CD8-positive, alpha-beta memory T cell (primary cell): ENCODE results near the gene TMEM106A. TPM values are rescaled to one million over a fixed set of nuclear protein-coding genes. Genes with fewer than 3 reads are reported as not detected.
"Not testable (repeated sequence)": the region's sequence is repeated elsewhere in the genome, so short reads cannot be mapped to it uniquely, and the experiment has no call there.

Experiments used
- CTCF ChIA-PET: fragments of 350-600 bp; sonication (Branson Sonifier 250); formaldehyde crosslinking; loops from one replicate; lab custom pipeline; 2021; ENCODE audit warnings: antibody characterized with exemption; lab: Charles Lee
- POLR2A ChIA-PET: fragments of 350-600 bp; sonication (Branson Sonifier 250); formaldehyde crosslinking; loops from one replicate; lab custom pipeline; 2021; ENCODE audit warnings: antibody characterized with exemption; lab: Charles Lee
- DNase-seq, 5 donors: peaks; one replicate each; pipeline versions ENCODE4 v3.0.0 to v3.0.0-alpha.2; 2020 to 2022; ENCODE audit warnings: mixed read lengths in 1 of 5
- H3K27ac ChIP-seq: one replicate; pipeline ENCODE4 v1.7.0; 2013; ENCODE audit warnings: low read depth, mild to moderate bottlenecking, low read length, moderate library complexity
- H3K27me3 ChIP-seq: 2 replicates; pipeline ENCODE4 v1.7.0; 2013; ENCODE audit warnings: low read length, mild to moderate bottlenecking; ENCODE audit not compliant: insufficient read depth, poor library complexity, severe bottlenecking
- H3K36me3 ChIP-seq: 2 replicates; pipeline ENCODE4 v1.7.0; 2013; ENCODE audit warnings: mild to moderate bottlenecking, low read length, moderate library complexity; ENCODE audit not compliant: insufficient read depth
- H3K4me1 ChIP-seq: 2 replicates; pipeline ENCODE4 v1.7.0; 2013; ENCODE audit warnings: mild to moderate bottlenecking, low read length, moderate library complexity; ENCODE audit not compliant: insufficient read depth
- H3K4me3 ChIP-seq: 2 replicates; pipeline ENCODE4 v1.7.0; 2013; ENCODE audit warnings: mild to moderate bottlenecking, low read length
- H3K9me3 ChIP-seq: 2 replicates; pipeline ENCODE4 v1.7.0; 2013; ENCODE audit warnings: mild to moderate bottlenecking, low read length
- H3K27ac Mint-ChIP-seq, 8 donors: one replicate each; pipeline ENCODE4 v1.8.0; 2020 to 2021; ENCODE audit warnings: mixed read lengths in 8 of 8, mild to moderate bottlenecking in 6 of 8, inconsistent platforms in 3 of 8, moderate library complexity in 3 of 8
- H3K27me3 Mint-ChIP-seq, 2 donors: one replicate each; pipeline ENCODE4 v1.8.0; 2020 to 2021; ENCODE audit warnings: mixed read lengths in 2 of 2, mild to moderate bottlenecking in 1 of 2, moderate library complexity in 1 of 2
- H3K36me3 Mint-ChIP-seq, 3 donors: one replicate each; pipeline ENCODE4 v1.8.0; 2020 to 2021; ENCODE audit warnings: mixed read lengths in 3 of 3, inconsistent platforms in 1 of 3, mild to moderate bottlenecking in 1 of 3
- H3K4me1 Mint-ChIP-seq, 3 donors: one replicate each; pipeline ENCODE4 v1.8.0; 2020 to 2021; ENCODE audit warnings: mixed read lengths in 3 of 3, inconsistent platforms in 1 of 3, mild to moderate bottlenecking in 1 of 3
- H3K4me3 Mint-ChIP-seq, 7 donors: one replicate each; pipeline ENCODE4 v1.8.0; 2020 to 2021; ENCODE audit warnings: mixed read lengths in 7 of 7, mild to moderate bottlenecking in 6 of 7, moderate library complexity in 4 of 7, inconsistent platforms in 2 of 7
- H3K9me3 Mint-ChIP-seq, 5 donors: one replicate each; pipeline ENCODE4 v1.8.0; 2020 to 2022; ENCODE audit warnings: mixed read lengths in 5 of 5, mild to moderate bottlenecking in 3 of 5, moderate library complexity in 2 of 5, inconsistent platforms in 1 of 5
- polyA plus RNA-seq: library from polyadenylated mRNA; unstranded; fragments of 300-500 nt; fragmentation: Illumina TruSeq; gene quantifications from one replicate; pipeline ENCODE4 v1.2.3, GENCODE V29; 2021
- total RNA-seq, 2 experiments: library from RNA; stranded (reverse); gene quantifications; one replicate each; pipeline ENCODE4 v1.2.3, GENCODE V29; 2021

The TMEM106A gene
- total and polyA plus RNA-seq, 3 experiments from 2014 or later: 5.3 to 10.2 (median 8.8) TPM

DNA sequence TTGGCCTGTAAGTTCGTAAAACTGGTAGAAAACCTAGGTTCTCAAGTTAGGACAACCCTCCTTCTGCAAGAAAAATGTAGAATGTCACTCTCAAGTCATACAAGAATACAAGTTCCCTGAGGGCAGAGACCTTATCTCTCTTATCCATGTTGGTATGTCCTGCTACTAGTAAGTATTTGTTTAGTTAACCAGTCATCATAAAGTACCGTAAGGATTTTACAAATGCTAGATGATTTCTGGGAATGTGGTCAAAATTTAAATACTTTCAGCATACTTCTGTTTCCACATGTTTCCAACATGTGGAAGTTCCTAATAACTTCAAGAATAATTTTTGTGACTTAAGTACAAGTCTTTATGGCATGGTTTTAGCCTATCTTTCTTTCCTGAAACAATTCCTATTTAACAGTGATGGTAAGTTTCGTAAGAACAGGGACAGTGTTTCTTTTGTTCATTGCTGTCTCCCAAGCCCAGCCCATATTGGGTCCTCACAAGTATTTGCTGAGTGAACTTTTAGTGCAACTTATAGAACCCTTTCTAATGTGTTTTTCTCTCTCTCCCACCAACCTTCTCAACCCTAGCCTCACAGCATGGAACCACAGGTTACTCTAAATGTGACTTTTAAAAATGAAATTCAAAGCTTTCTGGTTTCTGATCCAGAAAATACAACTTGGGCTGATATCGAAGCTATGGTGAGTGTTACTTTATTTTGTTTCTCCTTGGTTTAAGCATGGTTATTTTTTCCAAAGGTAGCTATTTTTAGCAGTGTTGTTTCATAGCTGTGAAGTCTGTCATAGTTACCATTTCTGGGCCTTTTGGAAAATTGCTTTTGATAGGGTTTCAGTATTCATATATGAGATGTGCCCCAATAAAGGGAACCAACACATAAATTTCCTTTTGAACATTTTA is 36.2 kb upstream of the TMEM106A start:
- H3K36me3 Mint-ChIP-seq: peaks cover 8 to 58% (median 13%) of the 10 kb centered on the region in 3 donors
- Histone ChIP-seq H3K4me1 (peaks cover 40% of the 10 kb centered on the region), H3K4me3 (no peak overlapping the region), H3K36me3 (peaks cover 25% of the 10 kb centered on the region), H3K9me3 (no peaks in the 10 kb centered on the region), H3K27ac (no peak overlapping the region), H3K27me3 (no peaks in the 10 kb centered on the region)
- no peaks in the 10 kb centered on the region for H3K27me3 Mint-ChIP-seq
- DNase-seq: no peak
- ChIA-PET CTCF (interaction anchor here (0.9 kb wide), 1 partner anchor 31 kb away, joined by 3 read pairs; no protein-coding TSS in a partner anchor), POLR2A (interaction anchor here (0.6 kb wide), 1 partner anchor 176 kb away, joined by 6 read pairs; no protein-coding TSS in a partner anchor)
- H3K4me1 Mint-ChIP-seq: peaks cover 46 to 67% (median 46%) of the 10 kb centered on the region in 3 donors
- H3K9me3 Mint-ChIP-seq: no peaks in the 10 kb centered on the region
- H3K27ac Mint-ChIP-seq: peak overlapping the region; percentile 45 to 90 (median 80)
- H3K4me3 Mint-ChIP-seq: peak overlapping the region; percentile 41 to 78 (median 45)

DNA sequence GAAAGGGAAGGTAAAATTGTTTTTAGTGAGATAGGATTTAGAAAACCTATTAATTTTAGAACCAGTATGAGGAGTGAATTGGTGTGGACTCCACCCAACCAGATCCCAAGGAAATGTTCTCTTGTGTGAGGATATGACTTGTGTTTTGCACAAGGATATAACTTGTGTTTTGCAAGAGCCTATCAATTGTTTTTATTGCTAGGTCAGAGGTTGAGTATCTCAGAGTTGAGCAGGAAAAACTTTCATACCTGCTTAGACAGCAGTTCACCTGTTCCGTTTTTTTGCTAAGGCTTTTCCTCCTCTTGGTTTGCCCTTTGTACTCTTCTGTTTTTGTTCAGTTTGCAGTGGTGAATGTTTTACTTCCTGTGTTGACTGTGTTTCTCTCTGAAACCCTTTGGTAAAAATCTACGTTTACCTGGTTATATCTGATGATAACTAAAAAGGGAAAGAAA is 35.5 kb upstream of the TMEM106A start:
- Mint-ChIP-seq H3K9me3 (no peaks in the 10 kb centered on the region), H3K4me1 (peaks cover 46 to 67% (median 46%) of the 10 kb centered on the region in 3 donors), H3K27ac (peak overlapping the region; percentile 56 to 90 (median 82)), H3K27me3 (no peaks in the 10 kb centered on the region), H3K4me3 (peak overlapping the region in 6 of 7 donors; percentile 33 to 59 (median 46)), H3K36me3 (peaks cover 8 to 64% (median 13%) of the 10 kb centered on the region in 3 donors)
- Histone ChIP-seq H3K36me3 (peaks cover 25% of the 10 kb centered on the region), H3K27me3 (no peaks in the 10 kb centered on the region), H3K4me3 (no peak overlapping the region), H3K4me1 (peaks cover 40% of the 10 kb centered on the region), H3K9me3 (no peaks in the 10 kb centered on the region), H3K27ac (no peak overlapping the region)
- DNase-seq: peak in 1 of 5 donors; percentile 24
- POLR2A ChIA-PET: no interaction called here
- CTCF ChIA-PET: interaction anchor here (0.9 kb wide), 1 partner anchor 30 kb away, joined by 3 read pairs; no protein-coding TSS in a partner anchor

DNA sequence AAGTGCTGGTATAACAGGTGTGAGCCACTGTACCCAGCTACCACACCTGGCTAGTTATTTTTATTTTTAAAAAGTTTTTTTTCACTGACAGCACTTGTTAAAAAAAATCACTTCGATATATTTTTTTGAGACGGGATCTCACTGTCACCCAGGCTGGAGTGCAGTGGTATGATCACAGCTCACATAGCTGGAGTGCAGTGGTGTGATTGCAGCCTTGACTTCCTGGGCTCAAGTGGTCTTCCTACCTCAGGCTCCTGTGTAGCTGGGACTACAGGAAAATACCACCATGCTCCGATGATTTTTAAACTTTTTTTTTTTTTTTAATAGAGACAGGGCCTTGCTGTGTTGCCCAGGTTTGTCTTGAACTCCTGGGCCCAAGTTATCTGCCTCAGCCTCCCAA is 27.8 kb upstream of the TMEM106A start:
- no peak overlapping the region for H3K27ac Mint-ChIP-seq
- H3K4me3 Mint-ChIP-seq: no peak overlapping the region

DNA sequence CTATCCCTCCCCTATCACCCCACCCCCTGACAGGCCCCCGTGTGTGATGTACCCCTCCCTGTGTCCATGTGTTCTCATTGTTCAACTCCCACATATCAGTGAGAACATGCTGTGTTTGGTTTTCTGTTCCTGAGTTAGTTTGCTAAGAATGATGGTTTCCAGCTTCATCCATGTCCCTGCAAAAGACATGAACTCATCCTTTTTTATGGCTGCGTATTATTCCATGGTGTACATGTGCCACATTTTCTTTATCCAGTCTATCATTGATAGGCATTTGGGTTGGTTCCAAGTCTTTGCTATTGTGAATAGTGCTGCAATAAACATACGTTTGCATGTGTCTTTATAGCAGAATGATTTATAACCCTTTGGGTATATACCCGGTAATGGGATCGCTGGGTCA is 25.0 kb upstream of the TMEM106A start:
- H3K27me3 ChIP-seq, CTCF ChIA-PET, H3K4me3 ChIP-seq, DNase-seq, H3K4me1 ChIP-seq, H3K4me1 Mint-ChIP-seq, H3K9me3 Mint-ChIP-seq, POLR2A ChIA-PET, H3K27me3 Mint-ChIP-seq, H3K9me3 ChIP-seq, H3K27ac Mint-ChIP-seq, H3K27ac ChIP-seq: not testable (repeated sequence)
- H3K36me3 ChIP-seq: peaks cover 30% of the 10 kb centered on the region
- Mint-ChIP-seq H3K4me3 (peak overlapping the region in 1 of 7 donors; percentile 8), H3K36me3 (peaks cover 8 to 74% (median 17%) of the 10 kb centered on the region in 3 donors)

More for the DNA sequence above, 27.8 kb upstream of the TMEM106A start:
- no peak for DNase-seq
- H3K27me3 ChIP-seq: no peaks in the 10 kb centered on the region
- CTCF ChIA-PET: no interaction called here
- no peak overlapping the region for H3K4me3 ChIP-seq
- H3K4me1 Mint-ChIP-seq: peaks cover 0 to 13% (median 5%) of the 10 kb centered on the region in 3 donors
- no peaks in the 10 kb centered on the region for H3K9me3 Mint-ChIP-seq
- no peak overlapping the region for H3K27ac ChIP-seq
- H3K36me3 Mint-ChIP-seq: peaks cover 8 to 72% (median 8%) of the 10 kb centered on the region in 3 donors
- peaks cover 17% of the 10 kb centered on the region for H3K36me3 ChIP-seq
- no peaks in the 10 kb centered on the region for H3K9me3 ChIP-seq
- H3K4me1 ChIP-seq: no peaks in the 10 kb centered on the region
- H3K27me3 Mint-ChIP-seq: no peaks in the 10 kb centered on the region
- POLR2A ChIA-PET: no interaction called here

DNA sequence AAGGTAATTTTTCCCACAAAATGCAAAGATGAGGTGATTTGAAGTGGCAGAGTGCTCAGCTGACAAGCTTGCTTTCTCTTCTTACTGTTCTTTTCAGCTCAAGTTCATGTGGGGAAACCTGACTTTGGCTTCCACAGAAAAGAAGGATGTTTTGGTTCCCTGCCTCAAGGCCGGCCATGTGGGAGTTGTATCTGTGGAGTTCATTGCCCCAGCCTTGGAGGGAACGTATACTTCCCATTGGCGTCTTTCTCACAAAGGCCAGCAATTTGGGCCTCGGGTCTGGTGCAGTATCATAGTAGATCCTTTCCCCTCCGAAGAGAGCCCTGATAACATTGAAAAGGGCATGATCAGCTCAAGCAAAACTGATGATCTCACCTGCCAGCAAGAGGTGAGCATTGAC is 18.4 kb upstream of the TMEM106A start:
- Mint-ChIP-seq H3K27me3 (no peaks in the 10 kb centered on the region), H3K4me3 (no peak overlapping the region), H3K27ac (peak overlapping the region in 1 of 8 donors; percentile 24), H3K9me3 (peaks cover 0 to 1% (median 0%) of the 10 kb centered on the region in 5 donors), H3K36me3 (peaks cover 12 to 92% (median 19%) of the 10 kb centered on the region in 3 donors), H3K4me1 (peaks cover 0 to 4% (median 2%) of the 10 kb centered on the region in 3 donors)
- DNase-seq: no peak
- Histone ChIP-seq H3K4me1 (no peaks in the 10 kb centered on the region), H3K27ac (no peak overlapping the region), H3K27me3 (no peaks in the 10 kb centered on the region), H3K4me3 (no peak overlapping the region), H3K36me3 (peaks cover 74% of the 10 kb centered on the region), H3K9me3 (no peaks in the 10 kb centered on the region)
- CTCF ChIA-PET: interaction anchor here (1.3 kb wide), 1 partner anchor 291 kb away, joined by 3 read pairs; the partner anchor contains the start of gene DHX8
- POLR2A ChIA-PET: no interaction called here

DNA sequence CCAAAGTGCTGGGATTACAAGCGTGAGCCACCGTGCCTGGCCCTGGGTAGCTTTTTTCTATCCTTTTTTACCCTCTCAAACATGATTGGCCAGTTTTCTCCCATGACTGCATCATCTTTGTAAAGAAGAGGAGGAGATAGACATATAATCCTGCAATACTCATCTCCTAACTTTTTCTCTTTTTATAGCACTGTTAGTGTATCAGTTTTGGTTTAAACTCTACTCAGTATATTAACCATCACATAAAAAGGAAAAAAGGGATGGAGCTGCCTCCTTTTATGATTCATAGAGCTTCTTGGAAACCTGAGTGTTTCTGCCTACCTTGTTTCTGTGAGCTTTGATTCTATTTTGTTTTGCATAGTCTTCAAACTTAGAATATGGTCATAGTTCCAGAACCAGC is 12.0 kb upstream of the TMEM106A start:
- Histone ChIP-seq H3K36me3 (peaks cover 70% of the 10 kb centered on the region), H3K9me3 (no peaks in the 10 kb centered on the region), H3K4me3 (no peak overlapping the region), H3K4me1 (no peaks in the 10 kb centered on the region), H3K27me3 (no peaks in the 10 kb centered on the region), H3K27ac (no peak overlapping the region)
- Mint-ChIP-seq H3K36me3 (peaks cover 5 to 80% (median 16%) of the 10 kb centered on the region in 3 donors), H3K27ac (peak overlapping the region in 1 of 8 donors; percentile 36), H3K9me3 (peaks cover 0 to under 1% (median 0%) of the 10 kb centered on the region in 5 donors), H3K4me1 (no peaks in the 10 kb centered on the region), H3K27me3 (no peaks in the 10 kb centered on the region), H3K4me3 (no peak overlapping the region)
- DNase-seq: no peak
- ChIA-PET CTCF (interaction anchor here (0.8 to 2.5 kb wide), 4 partner anchors 13 to 193 kb away, joined by 3 to 7 read pairs (median 4); partner anchors contain the start of genes IFI35 and TMEM106A), POLR2A (interaction anchor here (0.7 to 1.3 kb wide), 2 partner anchors 12 to 115 kb away, joined by 4 to 5 read pairs; partner anchors contain the start of gene TMEM106A)

DNA sequence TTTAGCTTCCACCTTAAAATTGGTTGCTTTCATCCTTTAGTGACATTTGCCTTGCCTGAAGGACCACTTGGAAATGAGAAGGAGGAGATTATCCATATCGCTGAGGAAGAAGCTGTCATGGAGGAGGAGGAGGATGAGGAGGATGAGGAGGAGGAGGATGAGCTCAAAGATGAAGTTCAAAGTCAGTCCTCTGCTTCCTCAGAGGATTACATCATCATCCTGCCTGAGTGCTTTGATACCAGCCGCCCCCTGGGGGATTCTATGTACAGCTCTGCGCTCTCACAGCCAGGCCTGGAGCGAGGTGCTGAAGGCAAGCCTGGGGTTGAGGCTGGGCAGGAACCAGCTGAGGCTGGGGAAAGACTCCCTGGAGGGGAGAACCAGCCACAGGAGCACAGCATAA is 11.5 kb upstream of the TMEM106A start:
- CTCF ChIA-PET: interaction anchor here (0.8 to 2.5 kb wide), 2 partner anchors 12 to 194 kb away, joined by 3 to 7 read pairs; partner anchors contain the start of genes IFI35 and TMEM106A
- H3K36me3 Mint-ChIP-seq: peaks cover 3 to 79% (median 16%) of the 10 kb centered on the region in 3 donors

More for the DNA sequence above, 11.5 kb upstream of the TMEM106A start:
- Mint-ChIP-seq H3K4me3 (no peak overlapping the region), H3K27ac (peak overlapping the region in 1 of 8 donors; percentile 36), H3K4me1 (no peaks in the 10 kb centered on the region), H3K9me3 (no peaks in the 10 kb centered on the region), H3K27me3 (no peaks in the 10 kb centered on the region)
- Histone ChIP-seq H3K36me3 (peaks cover 66% of the 10 kb centered on the region), H3K4me1 (no peaks in the 10 kb centered on the region), H3K27me3 (no peaks in the 10 kb centered on the region), H3K9me3 (no peaks in the 10 kb centered on the region), H3K27ac (no peak overlapping the region), H3K4me3 (no peak overlapping the region)
- no peak for DNase-seq
- POLR2A ChIA-PET: interaction anchor here (1.3 kb wide), 1 partner anchor 12 kb away, joined by 4 read pairs; the partner anchor contains the start of gene TMEM106A
